ENCODE results near the gene RAB24.

The RAB24 gene

DNA sequence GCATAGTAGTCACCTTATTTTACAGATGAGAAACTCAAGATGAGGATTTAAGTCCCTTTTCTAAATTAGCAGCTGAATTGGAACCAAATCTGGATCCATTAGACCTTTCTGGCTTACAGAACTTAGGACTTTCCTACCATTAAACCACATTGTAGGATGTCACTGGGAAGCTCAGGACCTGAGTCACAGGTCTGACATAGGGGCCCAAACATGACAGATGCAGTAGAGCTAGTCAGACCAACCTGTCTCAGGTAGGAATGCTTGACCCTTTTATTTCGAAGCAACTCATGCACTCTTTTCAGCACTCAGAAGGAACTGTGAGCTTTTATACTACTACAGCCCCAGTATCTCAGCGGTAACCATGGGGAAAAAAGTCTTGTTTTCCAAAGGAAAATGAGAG lies 2.6 kb downstream of the RAB24 start:
- Histone ChIP-seq H3K27ac (ENCODE audit: low read length) (no peak overlapping the region), H3K27me3 (ENCODE audit: control insufficient read depth in 1 of 2, insufficient read depth in 2 of 2, low read length in 2 of 2) (no peaks in the 10 kb centered on the region), H3K4me3 (ENCODE audit: low read length in 2 of 2) (no peak overlapping the region), H3K9me3 (ENCODE audit: control insufficient read depth in 2 of 2, low read length in 2 of 2) (no peaks in the 10 kb centered on the region), H3K9ac (ENCODE audit: low read length in 2 of 2) (peak overlapping the region in 1 of 2 donors; percentile 0), H3K36me3 (ENCODE audit: control insufficient read depth in 2 of 2, insufficient read depth in 2 of 2, low read length in 2 of 2) (peaks cover under 1 to 11% of the 10 kb centered on the region in 2 donors), H3K4me1 (ENCODE audit: control insufficient read depth, insufficient read depth, low read length) (peaks cover 51% of the 10 kb centered on the region)

DNA sequence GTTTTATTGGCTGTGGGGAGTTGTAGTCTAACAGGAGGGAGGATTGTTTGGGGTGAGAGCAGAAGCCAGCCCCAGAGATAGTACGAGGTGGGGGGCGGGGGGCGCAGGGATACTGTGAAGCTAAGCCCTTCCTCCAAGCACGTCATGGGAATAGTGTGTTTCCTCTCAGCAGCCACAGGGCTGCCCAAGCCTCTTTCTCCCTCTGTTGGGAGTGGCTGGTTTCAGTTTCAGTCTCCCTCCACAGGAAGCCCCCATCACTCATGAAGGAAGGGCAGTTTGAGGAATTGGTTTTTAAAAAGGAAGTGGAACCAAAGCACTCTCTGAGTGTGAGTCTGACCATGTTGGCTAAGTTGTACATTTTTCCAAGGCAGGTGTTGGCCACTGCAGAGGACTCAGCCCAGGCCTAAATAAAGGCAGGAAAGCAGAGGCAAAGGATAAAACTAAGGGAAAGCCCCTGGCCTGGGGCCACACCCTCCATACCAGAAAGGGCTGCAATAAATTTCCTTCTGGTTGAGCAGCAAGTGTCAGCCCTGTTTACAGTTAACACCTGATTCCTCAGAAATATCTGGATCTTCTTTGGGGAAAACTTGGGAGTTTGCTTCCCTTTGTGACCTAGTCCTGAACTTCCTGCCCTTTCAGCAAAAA lies 3.2 kb downstream of the RAB24 start:
- H3K4me3 ChIP-seq (ENCODE audit: low read length in 2 of 2): no peak overlapping the region
- peaks cover 5 to 12% of the 10 kb centered on the region in 2 donors for H3K36me3 ChIP-seq (ENCODE audit: control insufficient read depth in 2 of 2, insufficient read depth in 2 of 2, low read length in 2 of 2)
- no peaks in the 10 kb centered on the region for H3K27me3 ChIP-seq (ENCODE audit: control insufficient read depth in 1 of 2, insufficient read depth in 2 of 2, low read length in 2 of 2)
- H3K4me1 ChIP-seq (ENCODE audit: control insufficient read depth, insufficient read depth, low read length): peaks cover 49% of the 10 kb centered on the region
- peak overlapping the region; percentile 53 for H3K27ac ChIP-seq (ENCODE audit: low read length)
- H3K9ac ChIP-seq (ENCODE audit: low read length in 2 of 2): peak overlapping the region; percentile 0 to 55
- no peaks in the 10 kb centered on the region for H3K9me3 ChIP-seq (ENCODE audit: control insufficient read depth in 2 of 2, low read length in 2 of 2)

DNA sequence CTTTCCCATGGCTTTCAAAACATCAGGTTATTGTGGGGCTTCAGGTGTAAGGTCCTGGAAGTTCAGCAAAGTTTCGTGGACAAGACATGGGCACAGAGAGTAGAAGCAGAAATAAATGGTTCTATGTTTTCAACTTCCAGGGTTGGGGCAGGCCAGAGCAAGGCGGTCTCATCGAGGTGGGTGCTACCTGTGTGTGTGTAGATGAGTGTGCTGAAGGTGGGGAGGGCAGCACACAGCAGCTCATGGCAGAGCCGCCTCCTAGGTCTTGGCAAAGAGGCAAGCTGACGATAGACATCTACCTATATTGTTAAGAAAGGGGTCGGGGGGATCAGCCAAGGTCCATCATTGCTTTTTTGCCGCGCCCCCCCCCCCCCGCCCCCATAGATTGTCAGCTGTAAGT lies 3.8 kb downstream of the RAB24 start:
- Histone ChIP-seq H3K9me3 (ENCODE audit: control insufficient read depth in 2 of 2, low read length in 2 of 2) (no peaks in the 10 kb centered on the region), H3K4me1 (ENCODE audit: control insufficient read depth, insufficient read depth, low read length) (peaks cover 43% of the 10 kb centered on the region), H3K27ac (ENCODE audit: low read length) (no peak overlapping the region), H3K4me3 (ENCODE audit: low read length in 2 of 2) (no peak overlapping the region), H3K9ac (ENCODE audit: low read length in 2 of 2) (no peak overlapping the region), H3K36me3 (ENCODE audit: control insufficient read depth in 2 of 2, insufficient read depth in 2 of 2, low read length in 2 of 2) (peaks cover 12 to 17% of the 10 kb centered on the region in 2 donors), H3K27me3 (ENCODE audit: control insufficient read depth in 1 of 2, insufficient read depth in 2 of 2, low read length in 2 of 2) (no peaks in the 10 kb centered on the region)

DNA sequence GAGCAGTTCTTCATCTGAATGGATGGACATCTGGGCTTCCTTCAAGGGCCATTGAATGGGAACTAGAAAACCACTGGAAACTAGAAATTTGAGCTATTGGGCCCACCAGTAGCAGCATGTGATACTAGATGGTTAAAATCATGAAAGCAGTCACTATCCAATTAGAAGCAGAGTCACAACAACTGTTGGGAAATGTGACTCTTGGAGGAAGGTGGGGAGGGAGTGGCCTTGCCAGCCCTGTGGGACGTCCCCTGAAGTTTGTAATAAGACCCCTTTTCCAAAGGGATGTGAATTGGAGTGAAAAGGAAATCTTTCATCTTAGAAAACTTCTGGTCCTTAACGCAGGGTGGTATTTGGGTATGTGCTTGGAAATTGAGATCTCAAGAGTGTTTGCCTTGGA lies 5.6 kb downstream of the RAB24 start:
- peaks cover 33% of the 10 kb centered on the region for H3K4me1 ChIP-seq (ENCODE audit: control insufficient read depth, insufficient read depth, low read length)
- no peak overlapping the region for H3K27ac ChIP-seq (ENCODE audit: low read length)
- H3K27me3 ChIP-seq (ENCODE audit: control insufficient read depth in 1 of 2, insufficient read depth in 2 of 2, low read length in 2 of 2): no peaks in the 10 kb centered on the region

DNA sequence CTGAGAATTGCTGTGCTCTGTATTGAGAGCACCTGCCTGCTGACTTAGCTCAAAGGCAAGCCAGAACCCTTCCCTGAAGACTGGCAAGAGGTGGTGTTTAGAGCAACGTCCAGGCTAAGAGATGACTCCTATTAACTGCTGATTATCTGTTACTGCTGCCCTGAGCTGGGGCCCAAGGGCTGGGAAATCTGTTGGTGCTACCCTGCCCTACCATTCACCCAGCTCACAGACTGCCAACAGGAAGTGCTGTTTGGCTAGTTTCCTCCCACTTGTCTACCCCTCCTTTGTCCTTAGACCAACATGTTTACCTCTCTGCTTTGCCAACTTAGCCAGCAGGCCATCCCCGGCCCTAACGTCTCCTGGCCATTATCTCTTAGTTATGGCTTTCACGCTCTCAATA lies 6.9 kb downstream of the RAB24 start:
- Histone ChIP-seq H3K27me3 (ENCODE audit: control insufficient read depth in 1 of 2, insufficient read depth in 2 of 2, low read length in 2 of 2) (no peaks in the 10 kb centered on the region), H3K9ac (ENCODE audit: low read length in 2 of 2) (no peak overlapping the region), H3K4me1 (ENCODE audit: control insufficient read depth, insufficient read depth, low read length) (peaks cover 20% of the 10 kb centered on the region), H3K36me3 (ENCODE audit: control insufficient read depth in 2 of 2, insufficient read depth in 2 of 2, low read length in 2 of 2) (peaks cover 36 to 41% of the 10 kb centered on the region in 2 donors), H3K27ac (ENCODE audit: low read length) (no peak overlapping the region), H3K4me3 (ENCODE audit: low read length in 2 of 2) (no peak overlapping the region), H3K9me3 (ENCODE audit: control insufficient read depth in 2 of 2, low read length in 2 of 2) (no peaks in the 10 kb centered on the region)

More for the DNA sequence above, 5.6 kb downstream of the RAB24 start:
- no peaks in the 10 kb centered on the region for H3K9me3 ChIP-seq (ENCODE audit: control insufficient read depth in 2 of 2, low read length in 2 of 2)
- H3K4me3 ChIP-seq (ENCODE audit: low read length in 2 of 2): no peak overlapping the region
- H3K36me3 ChIP-seq (ENCODE audit: control insufficient read depth in 2 of 2, insufficient read depth in 2 of 2, low read length in 2 of 2): peaks cover 25 to 31% of the 10 kb centered on the region in 2 donors
- H3K9ac ChIP-seq (ENCODE audit: low read length in 2 of 2): no peak overlapping the region

DNA sequence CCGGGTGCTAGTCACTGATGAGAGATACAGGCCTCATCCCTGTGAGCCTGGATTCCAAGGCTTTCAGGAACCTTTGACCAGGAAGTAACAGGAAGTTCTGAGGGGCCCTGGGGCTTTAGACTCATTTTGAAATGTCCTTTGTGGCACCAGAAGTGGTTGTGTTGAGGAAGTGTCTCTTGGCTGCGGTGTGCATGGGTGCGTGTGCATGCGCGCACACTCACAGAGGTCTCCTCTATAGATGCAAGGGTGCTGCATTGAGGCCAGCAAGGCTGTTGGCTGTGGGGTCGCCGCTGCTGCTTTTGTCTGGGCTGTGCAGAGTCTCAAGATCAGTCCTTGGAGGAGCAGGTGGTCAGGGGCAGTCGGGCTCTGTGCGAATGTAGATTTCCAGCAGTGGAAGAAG lies 7.6 kb downstream of the RAB24 start:
- no peak overlapping the region for H3K27ac ChIP-seq (ENCODE audit: low read length)

DNA sequence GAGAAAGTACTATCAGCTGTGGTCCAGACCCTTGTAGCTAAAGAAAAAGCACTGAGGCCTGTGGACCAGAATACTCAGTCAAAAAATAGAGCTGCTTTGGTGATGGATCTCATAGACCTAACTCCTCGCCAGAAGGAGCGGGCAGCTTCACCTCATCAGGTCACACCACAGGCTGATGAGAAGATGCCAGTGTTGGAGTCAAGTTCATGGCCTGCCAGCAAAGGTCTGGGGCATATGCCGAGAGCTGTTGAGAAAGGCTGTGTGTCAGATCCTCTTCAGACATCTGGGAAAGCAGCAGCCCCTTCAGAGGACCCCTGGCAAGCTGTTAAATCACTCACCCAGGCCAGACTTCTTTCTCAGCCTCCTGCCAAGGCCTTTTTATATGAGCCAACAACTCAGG lies 8.9 kb downstream of the RAB24 start:
- Histone ChIP-seq H3K27ac (ENCODE audit: low read length) (no peak overlapping the region), H3K27me3 (ENCODE audit: control insufficient read depth in 1 of 2, insufficient read depth in 2 of 2, low read length in 2 of 2) (no peaks in the 10 kb centered on the region), H3K4me1 (ENCODE audit: control insufficient read depth, insufficient read depth, low read length) (peaks cover 4% of the 10 kb centered on the region)

More for the DNA sequence above, 7.6 kb downstream of the RAB24 start:
- H3K9ac ChIP-seq (ENCODE audit: low read length in 2 of 2): no peak overlapping the region
- no peaks in the 10 kb centered on the region for H3K27me3 ChIP-seq (ENCODE audit: control insufficient read depth in 1 of 2, insufficient read depth in 2 of 2, low read length in 2 of 2)
- peaks cover 13% of the 10 kb centered on the region for H3K4me1 ChIP-seq (ENCODE audit: control insufficient read depth, insufficient read depth, low read length)
- H3K36me3 ChIP-seq (ENCODE audit: control insufficient read depth in 2 of 2, insufficient read depth in 2 of 2, low read length in 2 of 2): peaks cover 39 to 42% of the 10 kb centered on the region in 2 donors
- no peaks in the 10 kb centered on the region for H3K9me3 ChIP-seq (ENCODE audit: control insufficient read depth in 2 of 2, low read length in 2 of 2)
- H3K4me3 ChIP-seq (ENCODE audit: low read length in 2 of 2): no peak overlapping the region

DNA sequence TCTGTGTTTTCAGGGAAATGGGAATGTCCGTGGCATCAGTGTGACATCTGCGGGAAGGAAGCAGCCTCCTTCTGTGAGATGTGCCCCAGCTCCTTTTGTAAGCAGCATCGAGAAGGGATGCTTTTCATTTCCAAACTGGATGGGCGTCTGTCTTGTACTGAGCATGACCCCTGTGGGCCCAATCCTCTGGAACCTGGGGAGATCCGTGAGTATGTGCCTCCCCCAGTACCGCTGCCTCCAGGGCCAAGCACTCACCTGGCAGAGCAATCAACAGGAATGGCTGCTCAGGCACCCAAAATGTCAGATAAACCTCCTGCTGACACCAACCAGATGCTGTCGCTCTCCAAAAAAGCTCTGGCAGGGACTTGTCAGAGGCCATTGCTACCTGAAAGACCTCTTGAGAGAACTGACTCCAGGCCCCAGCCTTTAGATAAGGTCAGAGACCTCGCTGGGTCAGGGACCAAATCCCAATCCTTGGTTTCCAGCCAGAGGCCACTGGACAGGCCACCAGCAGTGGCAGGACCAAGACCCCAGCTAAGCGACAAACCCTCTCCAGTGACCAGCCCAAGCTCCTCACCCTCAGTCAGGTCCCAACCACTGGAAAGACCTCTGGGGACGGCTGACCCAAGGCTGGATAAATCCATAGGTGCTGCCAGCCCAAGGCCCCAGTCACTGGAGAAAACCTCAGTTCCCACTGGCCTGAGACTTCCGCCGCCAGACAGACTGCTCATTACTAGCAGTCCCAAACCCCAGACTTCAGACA lies 9.5 kb downstream of the RAB24 start:
- H3K4me3 ChIP-seq (ENCODE audit: low read length in 2 of 2): no peak overlapping the region
- H3K4me1 ChIP-seq (ENCODE audit: control insufficient read depth, insufficient read depth, low read length): peaks cover 4% of the 10 kb centered on the region
- H3K27me3 ChIP-seq (ENCODE audit: control insufficient read depth in 1 of 2, insufficient read depth in 2 of 2, low read length in 2 of 2): no peaks in the 10 kb centered on the region
- H3K27ac ChIP-seq (ENCODE audit: low read length): no peak overlapping the region
- H3K9ac ChIP-seq (ENCODE audit: low read length in 2 of 2): no peak overlapping the region
- H3K36me3 ChIP-seq (ENCODE audit: control insufficient read depth in 2 of 2, insufficient read depth in 2 of 2, low read length in 2 of 2): peaks cover 40 to 49% of the 10 kb centered on the region in 2 donors
- no peaks in the 10 kb centered on the region for H3K9me3 ChIP-seq (ENCODE audit: control insufficient read depth in 2 of 2, low read length in 2 of 2)

More for the DNA sequence above, 8.9 kb downstream of the RAB24 start:
- Histone ChIP-seq H3K9me3 (ENCODE audit: control insufficient read depth in 2 of 2, low read length in 2 of 2) (no peaks in the 10 kb centered on the region), H3K9ac (ENCODE audit: low read length in 2 of 2) (peak overlapping the region in 1 of 2 donors; percentile 36), H3K4me3 (ENCODE audit: low read length in 2 of 2) (no peak overlapping the region), H3K36me3 (ENCODE audit: control insufficient read depth in 2 of 2, insufficient read depth in 2 of 2, low read length in 2 of 2) (peaks cover 40 to 44% of the 10 kb centered on the region in 2 donors)

DNA sequence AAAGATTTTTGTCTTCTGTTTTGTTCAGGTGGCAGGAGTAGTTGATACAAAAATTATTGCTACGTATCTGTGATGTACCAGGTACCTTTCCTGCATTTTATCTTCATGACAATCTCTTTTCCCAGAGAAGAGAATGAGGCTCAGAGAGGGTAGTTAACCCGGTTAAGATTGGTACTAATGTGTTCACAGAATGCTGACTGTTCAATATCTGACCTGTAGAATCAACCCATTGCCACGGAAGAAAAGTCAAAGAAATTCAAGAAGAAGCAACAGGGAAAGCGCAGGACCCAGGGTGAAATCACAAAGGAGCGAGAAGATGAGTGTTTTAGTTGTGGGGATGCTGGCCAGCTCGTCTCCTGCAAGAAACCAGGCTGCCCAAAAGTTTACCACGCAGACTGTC lies 11.8 kb downstream of the RAB24 start:
- H3K9me3 ChIP-seq (ENCODE audit: control insufficient read depth in 2 of 2, low read length in 2 of 2): no peaks in the 10 kb centered on the region
- H3K27me3 ChIP-seq (ENCODE audit: control insufficient read depth in 1 of 2, insufficient read depth in 2 of 2, low read length in 2 of 2): no peaks in the 10 kb centered on the region
- no peak overlapping the region for H3K27ac ChIP-seq (ENCODE audit: low read length)
- peaks cover 3% of the 10 kb centered on the region for H3K4me1 ChIP-seq (ENCODE audit: control insufficient read depth, insufficient read depth, low read length)
- H3K9ac ChIP-seq (ENCODE audit: low read length in 2 of 2): no peak overlapping the region
- H3K36me3 ChIP-seq (ENCODE audit: control insufficient read depth in 2 of 2, insufficient read depth in 2 of 2, low read length in 2 of 2): peaks cover 48 to 59% of the 10 kb centered on the region in 2 donors
- no peak overlapping the region for H3K4me3 ChIP-seq (ENCODE audit: low read length in 2 of 2)

DNA sequence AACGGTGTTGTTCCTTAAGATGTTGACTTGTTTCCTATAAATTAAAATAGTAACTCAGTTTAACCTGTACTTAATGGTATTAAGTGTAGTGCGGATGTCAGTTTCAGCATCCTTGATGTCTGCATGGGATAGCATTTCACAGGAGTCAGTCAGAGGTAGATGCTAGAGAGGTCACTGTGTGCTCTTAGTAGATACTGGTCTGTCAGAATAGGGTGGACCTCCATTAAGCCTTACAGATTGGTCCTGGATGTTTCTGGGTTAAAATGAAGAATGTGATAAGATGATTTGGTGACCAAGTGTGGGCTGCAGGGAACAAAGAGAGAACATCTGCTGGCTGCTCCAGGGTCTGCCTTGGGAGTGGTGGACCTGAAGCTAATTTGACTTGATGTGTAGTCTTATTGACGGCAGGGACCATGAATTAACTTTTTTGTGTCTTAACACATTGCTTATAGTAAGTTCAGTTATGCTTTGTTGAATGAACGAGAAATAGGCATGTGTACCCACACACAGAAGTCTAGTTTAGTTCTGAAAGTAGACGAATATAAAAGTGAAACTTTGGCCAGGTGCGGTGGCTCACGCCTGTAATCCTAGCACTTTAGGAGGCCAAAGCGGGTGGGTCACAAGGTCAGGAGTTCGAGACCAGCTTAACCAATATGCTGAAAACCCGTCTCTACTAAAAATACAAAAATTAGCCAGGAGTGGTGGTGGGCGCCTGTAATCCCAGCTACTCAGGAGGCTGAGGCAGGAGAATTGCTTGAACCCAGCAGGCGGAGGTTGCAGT lies 12.5 kb downstream of the RAB24 start:
- Histone ChIP-seq H3K36me3 (ENCODE audit: control insufficient read depth in 2 of 2, insufficient read depth in 2 of 2, low read length in 2 of 2) (peaks cover 50 to 58% of the 10 kb centered on the region in 2 donors), H3K9me3 (ENCODE audit: control insufficient read depth in 2 of 2, low read length in 2 of 2) (no peaks in the 10 kb centered on the region), H3K4me3 (ENCODE audit: low read length in 2 of 2) (no peak overlapping the region), H3K27ac (ENCODE audit: low read length) (no peak overlapping the region), H3K27me3 (ENCODE audit: control insufficient read depth in 1 of 2, insufficient read depth in 2 of 2, low read length in 2 of 2) (no peaks in the 10 kb centered on the region), H3K4me1 (ENCODE audit: control insufficient read depth, insufficient read depth, low read length) (no peaks in the 10 kb centered on the region), H3K9ac (ENCODE audit: low read length in 2 of 2) (no peak overlapping the region)
